ENCODE measurements around the gene DEPDC4. TPM values are rescaled to one million over a fixed set of nuclear protein-coding genes. Genes with fewer than 3 reads are reported as not detected.
A peak's percentile ranks its signal among the peaks of the same experiment; 100 is the strongest.

Gene DEPDC4
- total RNA-seq, 1 experiment from 2014 or later: 2.0 TPM

DNA sequence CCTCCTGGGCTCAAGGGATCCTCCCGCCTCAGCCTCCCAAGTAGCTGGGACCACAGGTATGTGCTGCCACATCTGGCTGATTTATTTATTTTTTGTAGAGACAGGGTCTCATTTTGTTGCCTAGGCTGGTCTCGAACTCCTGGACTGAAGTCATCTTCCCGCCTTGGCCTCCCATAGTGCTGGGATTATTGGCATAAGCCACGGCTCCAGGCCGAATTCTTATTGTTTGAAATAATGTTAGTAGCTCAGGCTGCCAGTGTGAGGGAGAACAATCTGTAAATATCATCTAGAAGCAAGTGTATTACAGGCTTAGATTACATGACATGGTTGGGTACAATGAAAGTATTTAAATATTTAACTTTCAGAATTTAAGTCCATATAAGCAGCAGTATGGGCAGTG, 58.0 kb downstream of the DEPDC4 start:
- TF ChIP-seq EZH2 (IDR thresholded peaks at IDR 0.05; ENCODE audit: low read length, unreplicated experiment) (no peak), EZH2phosphoT487 (IDR thresholded peaks at IDR 0.05; ENCODE audit: borderline replicate concordance, low read length) (no peak)
- TF ChIP-seq, protein P1, sequence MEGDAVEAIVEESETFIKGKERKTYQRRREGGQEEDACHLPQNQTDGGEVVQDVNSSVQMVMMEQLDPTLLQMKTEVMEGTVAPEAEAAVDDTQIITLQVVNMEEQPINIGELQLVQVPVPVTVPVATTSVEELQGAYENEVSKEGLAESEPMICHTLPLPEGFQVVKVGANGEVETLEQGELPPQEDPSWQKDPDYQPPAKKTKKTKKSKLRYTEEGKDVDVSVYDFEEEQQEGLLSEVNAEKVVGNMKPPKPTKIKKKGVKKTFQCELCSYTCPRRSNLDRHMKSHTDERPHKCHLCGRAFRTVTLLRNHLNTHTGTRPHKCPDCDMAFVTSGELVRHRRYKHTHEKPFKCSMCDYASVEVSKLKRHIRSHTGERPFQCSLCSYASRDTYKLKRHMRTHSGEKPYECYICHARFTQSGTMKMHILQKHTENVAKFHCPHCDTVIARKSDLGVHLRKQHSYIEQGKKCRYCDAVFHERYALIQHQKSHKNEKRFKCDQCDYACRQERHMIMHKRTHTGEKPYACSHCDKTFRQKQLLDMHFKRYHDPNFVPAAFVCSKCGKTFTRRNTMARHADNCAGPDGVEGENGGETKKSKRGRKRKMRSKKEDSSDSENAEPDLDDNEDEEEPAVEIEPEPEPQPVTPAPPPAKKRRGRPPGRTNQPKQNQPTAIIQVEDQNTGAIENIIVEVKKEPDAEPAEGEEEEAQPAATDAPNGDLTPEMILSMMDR (conservative IDR thresholded peaks at IDR 0.05; ENCODE audit: low read depth, low read length): no peak
- DNase-seq (no peak), ATAC-seq (no peak)
- no peak overlapping the region for H3K4me3 ChIP-seq (ENCODE audit: low read length)
- POLR2A ChIA-PET (ENCODE audit: unreplicated experiment): no interaction called here
- H3K79me2 ChIP-seq (ENCODE audit: low read length): peaks cover 11% of the 10 kb centered on the region
- H3K36me3 ChIP-seq (ENCODE audit: low read depth, low read length): peaks cover 17% of the 10 kb centered on the region; the same call in 1 of the 2 replicates
- no peak overlapping the region for H2AFZ ChIP-seq (ENCODE audit: low read length)
- H3F3A ChIP-seq (ENCODE audit: low read length, unreplicated experiment): no peaks in the 10 kb centered on the region
- no peaks in the 10 kb centered on the region for H3K4me1 ChIP-seq (ENCODE audit: insufficient read depth, low read length)
- intact Hi-C loops (cut with micrococcal nuclease): no loop called here
- no peak overlapping the region for H3K27ac ChIP-seq (ENCODE audit: low read length)
- no peak overlapping the region for H3K9ac ChIP-seq (ENCODE audit: low read length)
- BruUV-seq (replicated peaks): no TSS peak
- no peak overlapping the region for H3K4me2 ChIP-seq (ENCODE audit: low read length)
- H3K9me2 ChIP-seq (replicated peaks; ENCODE audit: low read length): no peaks in the 10 kb centered on the region
- H3K9me3 ChIP-seq (ENCODE audit: low read length): no peaks in the 10 kb centered on the region
- CTCF ChIA-PET: no interaction called here
- no peaks in the 10 kb centered on the region for H3K27me3 ChIP-seq (ENCODE audit: low read length)
- H4K20me1 ChIP-seq (ENCODE audit: low read length): no peaks in the 10 kb centered on the region

DNA sequence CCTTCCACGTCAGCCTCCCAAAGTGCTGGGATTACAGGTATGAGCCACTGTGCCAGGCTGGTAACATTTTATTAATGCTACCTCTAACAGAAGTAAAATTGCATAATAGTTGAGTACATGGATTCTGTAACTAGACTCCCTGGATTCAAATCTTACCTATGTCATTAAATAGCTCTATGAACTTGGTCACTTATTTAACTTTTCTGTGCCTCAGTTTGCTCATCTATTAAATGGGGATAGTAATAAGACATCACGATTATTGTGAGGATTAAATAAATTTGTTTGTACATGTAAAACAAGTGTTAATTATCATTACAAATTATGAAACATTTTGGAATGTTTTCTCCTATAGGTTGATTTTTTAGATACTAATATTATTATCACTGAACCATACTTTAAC, 59.6 kb downstream of the DEPDC4 start:
- peaks cover 20% of the 10 kb centered on the region for H3K79me2 ChIP-seq (ENCODE audit: low read length)
- ChIA-PET POLR2A (ENCODE audit: unreplicated experiment) (no interaction called here), CTCF (interaction anchor here (0.7 kb wide), 1 partner anchor 58 kb away, joined by 3 read pairs; no protein-coding TSS in a partner anchor)
- 0 out of 2 replicates have a peak, but pooled peaks cover 1% of the 10 kb centered on the region for H3K4me1 ChIP-seq (ENCODE audit: insufficient read depth, low read length)
- H4K20me1 ChIP-seq (ENCODE audit: low read length): no peaks in the 10 kb centered on the region
- H3K9me2 ChIP-seq (replicated peaks; ENCODE audit: low read length): no peaks in the 10 kb centered on the region
- no peak overlapping the region for H3K4me3 ChIP-seq (ENCODE audit: low read length)
- ATAC-seq (no peak), DNase-seq (no peak)
- H3K9me3 ChIP-seq (ENCODE audit: low read length): no peaks in the 10 kb centered on the region
- BruUV-seq (replicated peaks): no TSS peak
- no peak for TF ChIP-seq EZH2 (IDR thresholded peaks at IDR 0.05; ENCODE audit: low read length, unreplicated experiment)
- TF ChIP-seq, protein P1 (conservative IDR thresholded peaks at IDR 0.05; ENCODE audit: low read depth, low read length): no peak
- no peaks in the 10 kb centered on the region for H3K27me3 ChIP-seq (ENCODE audit: low read length)
- no peaks in the 10 kb centered on the region for H3F3A ChIP-seq (ENCODE audit: low read length, unreplicated experiment)
- intact Hi-C loops (cut with micrococcal nuclease): no loop called here
- H3K4me2 ChIP-seq (ENCODE audit: low read length): no peak overlapping the region
- no peak overlapping the region for H2AFZ ChIP-seq (ENCODE audit: low read length)
- H3K36me3 ChIP-seq (ENCODE audit: low read depth, low read length): peaks cover 17% of the 10 kb centered on the region; the same call in 1 of the 2 replicates
- H3K27ac ChIP-seq (ENCODE audit: low read length): no peak overlapping the region
- H3K9ac ChIP-seq (ENCODE audit: low read length): no peak overlapping the region

DNA sequence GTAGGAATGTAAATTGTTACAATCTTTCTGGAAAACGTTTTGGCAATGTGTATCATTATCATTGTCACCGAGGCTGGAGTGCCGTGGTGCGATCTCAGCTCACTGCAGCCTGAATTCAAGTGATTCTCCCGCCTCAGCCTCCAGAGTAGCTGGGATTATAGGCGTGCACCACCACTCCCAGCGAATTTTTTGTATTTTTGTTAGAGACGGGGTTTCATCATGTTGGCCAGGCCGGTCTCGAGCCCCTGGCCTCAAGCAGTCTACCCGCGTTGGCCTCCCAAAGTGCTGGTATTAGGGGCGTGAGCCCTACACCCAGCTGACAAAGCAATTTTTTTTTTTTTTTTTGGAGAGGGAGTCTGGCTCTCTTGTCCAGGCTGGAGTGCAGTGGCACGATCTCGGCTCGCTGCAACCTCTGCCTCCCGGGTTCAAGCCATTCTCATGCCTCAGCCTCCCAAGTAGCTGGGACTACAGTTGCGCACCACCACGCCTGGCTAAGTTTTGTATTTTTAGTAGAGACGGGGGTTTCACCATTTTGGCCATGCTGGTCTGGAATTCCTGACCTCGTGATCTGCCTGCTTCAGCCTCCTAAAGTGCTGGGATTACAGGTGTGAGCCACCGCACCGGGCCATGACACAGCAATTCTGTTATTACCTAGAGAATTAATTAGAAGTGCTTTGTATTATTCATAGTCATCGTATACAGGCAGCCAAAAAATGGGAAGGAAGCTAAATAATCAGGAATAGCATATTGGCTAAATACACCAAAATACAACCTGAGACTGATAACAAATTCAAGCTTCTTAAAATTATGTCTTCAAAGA, 65.1 kb downstream of the DEPDC4 start:
- H3K9ac ChIP-seq (ENCODE audit: low read length): peak overlapping the region; percentile 76
- TF ChIP-seq, protein P1 (conservative IDR thresholded peaks at IDR 0.05; ENCODE audit: low read depth, low read length): no peak
- TF ChIP-seq EZH2phosphoT487 (IDR thresholded peaks at IDR 0.05; ENCODE audit: borderline replicate concordance, low read length): no peak
- TF ChIP-seq EZH2 (IDR thresholded peaks at IDR 0.05; ENCODE audit: low read length, unreplicated experiment): no peak
- H2AFZ ChIP-seq (ENCODE audit: low read length): peak overlapping the region; percentile 91
- H3K9me2 ChIP-seq (replicated peaks; ENCODE audit: low read length): no peaks in the 10 kb centered on the region
- BruUV-seq (replicated peaks): no TSS peak
- no peaks in the 10 kb centered on the region for H3K27me3 ChIP-seq (ENCODE audit: low read length)
- POLR2A ChIA-PET (ENCODE audit: unreplicated experiment): interaction anchor here (0.6 kb wide), 2 partner anchors 129 to 371 kb away, joined by 3 read pairs; no protein-coding TSS in a partner anchor
- no peak for DNase-seq
- peak overlapping the region; percentile 85 for H3K4me3 ChIP-seq (ENCODE audit: low read length)
- H3K27ac ChIP-seq (ENCODE audit: low read length): no peak overlapping the region
- intact Hi-C loops (cut with micrococcal nuclease): loop anchor here (5.0 kb wide), 1 partner anchor 145 kb away; no protein-coding TSS in a partner anchor
- H3K9me3 ChIP-seq (ENCODE audit: low read length): no peaks in the 10 kb centered on the region
- peaks cover 50% of the 10 kb centered on the region for H3K79me2 ChIP-seq (ENCODE audit: low read length)
- peaks cover 4% of the 10 kb centered on the region; the same call in 1 of the 2 replicates for H3K36me3 ChIP-seq (ENCODE audit: low read depth, low read length)
- H3F3A ChIP-seq (ENCODE audit: low read length, unreplicated experiment): no peaks in the 10 kb centered on the region
- peak overlapping the region; percentile 80 for H3K4me2 ChIP-seq (ENCODE audit: low read length)
- H3K4me1 ChIP-seq (ENCODE audit: insufficient read depth, low read length): peaks cover 36% of the 10 kb centered on the region
- no peaks in the 10 kb centered on the region for H4K20me1 ChIP-seq (ENCODE audit: low read length)
- CTCF ChIA-PET: no interaction called here
- ATAC-seq: no peak
